ENCODE measurements around the gene NFATC2.

The NFATC2 gene

DNA sequence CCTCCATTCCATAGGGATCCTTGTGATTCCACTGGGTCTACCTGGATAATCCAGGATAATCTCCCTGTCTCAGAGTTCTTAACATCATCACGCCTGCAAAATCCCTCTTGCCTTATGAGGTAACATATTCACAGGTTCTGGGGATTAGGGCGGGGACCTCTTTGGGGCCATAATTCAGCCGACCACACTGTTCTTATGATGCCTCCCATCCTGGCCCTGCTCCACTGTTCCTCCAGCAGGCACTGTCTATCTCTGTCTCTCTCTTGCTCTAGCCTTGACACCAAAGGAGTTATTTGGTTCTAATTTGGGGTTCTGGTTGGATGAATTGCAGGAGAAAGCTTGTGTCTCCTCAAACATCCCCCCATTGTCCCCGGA, 168.1 kb downstream of the NFATC2 start:
- no peak overlapping the region for H3K9ac ChIP-seq (ENCODE audit: low read depth, low read length)
- H3K9me3 ChIP-seq (ENCODE audit: control insufficient read depth, insufficient read depth, low read length) = no peaks in the 10 kb centered on the region
- H3K4me1 ChIP-seq (ENCODE audit: insufficient read depth, low read length) = no peaks in the 10 kb centered on the region
- H3K36me3 ChIP-seq (ENCODE audit: insufficient read depth, low read length) = no peaks in the 10 kb centered on the region

DNA sequence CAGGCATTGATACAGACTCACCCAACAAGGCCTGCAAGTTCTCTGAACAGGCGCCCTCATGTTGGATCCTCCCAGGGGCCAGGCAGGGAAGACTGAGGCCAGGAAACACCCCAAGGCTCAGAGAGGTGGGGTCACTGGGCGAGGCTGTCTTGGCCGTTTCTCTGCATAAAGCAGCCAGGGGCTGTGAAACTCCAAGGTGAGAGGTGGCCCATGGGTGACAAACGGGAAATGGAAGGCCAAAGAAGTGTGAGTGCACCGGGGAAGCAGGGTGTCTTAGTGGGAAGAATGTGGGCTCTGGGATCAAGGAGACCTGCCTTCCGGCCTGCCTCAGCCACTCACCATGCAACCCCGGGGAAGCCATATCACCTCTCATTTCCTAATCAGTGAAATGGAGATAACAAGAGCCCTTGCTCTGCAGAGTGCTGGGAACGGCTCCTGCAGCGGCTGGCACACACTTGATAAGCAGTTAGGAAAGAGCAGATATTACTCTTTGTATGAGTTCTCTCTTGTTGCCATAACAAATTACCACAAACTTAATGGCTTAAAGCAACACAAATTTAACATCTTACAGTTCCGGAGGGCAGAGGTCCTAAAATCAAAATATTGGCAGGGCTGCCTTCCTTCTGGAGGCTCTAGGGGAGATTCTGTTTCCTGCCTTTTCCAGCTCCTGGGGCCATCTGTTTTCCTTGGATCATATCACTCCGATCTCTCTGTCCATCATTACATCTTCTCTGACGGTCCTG, 168.6 kb downstream of the NFATC2 start:
- Histone ChIP-seq H3K36me3 (ENCODE audit: insufficient read depth, low read length) (no peaks in the 10 kb centered on the region), H3K9ac (ENCODE audit: low read depth, low read length) (no peak overlapping the region), H3K9me3 (ENCODE audit: control insufficient read depth, insufficient read depth, low read length) (no peaks in the 10 kb centered on the region), H3K4me1 (ENCODE audit: insufficient read depth, low read length) (no peaks in the 10 kb centered on the region)

DNA sequence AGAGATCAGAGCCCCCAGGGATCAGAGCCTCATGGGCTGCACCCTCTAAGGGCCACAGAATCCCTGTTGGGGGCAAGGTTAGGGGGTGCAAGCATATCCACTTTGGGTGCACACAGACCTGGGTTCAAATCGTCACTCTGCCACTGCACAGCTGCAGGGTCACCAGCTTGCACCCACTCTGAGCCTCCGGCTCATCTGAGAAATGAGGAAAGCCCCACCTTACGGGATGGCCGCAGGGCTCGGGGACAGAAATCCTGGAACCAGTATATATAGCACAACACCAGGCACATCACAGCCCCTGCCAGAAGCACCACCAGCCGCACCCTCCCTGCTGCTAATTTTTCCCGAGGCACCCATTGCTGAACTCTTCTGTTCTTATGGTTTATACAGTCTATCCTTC, 169.6 kb downstream of the NFATC2 start:
- H3K9ac ChIP-seq (ENCODE audit: low read depth, low read length) = no peak overlapping the region
- H3K4me1 ChIP-seq (ENCODE audit: insufficient read depth, low read length) = no peaks in the 10 kb centered on the region
- no peaks in the 10 kb centered on the region for H3K36me3 ChIP-seq (ENCODE audit: insufficient read depth, low read length)
- no peaks in the 10 kb centered on the region for H3K9me3 ChIP-seq (ENCODE audit: control insufficient read depth, insufficient read depth, low read length)

DNA sequence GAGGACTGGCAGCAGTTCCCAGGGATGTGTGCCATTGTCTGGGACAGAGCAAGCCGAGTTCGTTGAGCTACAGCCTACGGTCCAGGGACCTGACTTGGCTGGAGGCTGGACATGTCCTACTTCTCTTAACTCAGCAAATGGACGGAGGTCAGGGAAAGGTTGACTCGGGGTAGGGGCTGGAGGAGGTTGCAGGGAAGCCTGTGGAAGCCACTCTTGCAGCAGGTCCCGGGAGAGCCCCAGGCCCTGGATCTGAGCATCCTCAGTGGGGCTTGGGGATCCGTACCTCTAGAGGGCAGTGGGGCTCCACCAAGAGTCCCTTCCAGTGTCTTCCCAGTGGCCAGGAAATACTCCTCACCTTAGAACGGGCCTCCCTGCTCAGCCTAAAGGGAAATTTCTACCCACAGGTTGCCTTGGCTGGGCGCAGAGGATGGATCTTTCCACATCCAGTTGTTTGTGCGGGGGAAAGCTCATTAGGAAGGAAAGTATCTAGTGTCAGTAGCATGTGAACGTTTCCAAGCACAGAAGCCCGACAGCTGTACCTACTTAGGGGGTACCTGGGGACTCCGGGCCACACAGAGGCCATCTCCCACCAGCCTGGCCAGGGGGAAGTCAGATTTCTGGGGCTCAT, 170.2 kb downstream of the NFATC2 start:
- Histone ChIP-seq H3K4me1 (ENCODE audit: insufficient read depth, low read length) (no peaks in the 10 kb centered on the region), H3K36me3 (ENCODE audit: insufficient read depth, low read length) (no peaks in the 10 kb centered on the region), H3K9ac (ENCODE audit: low read depth, low read length) (no peak overlapping the region), H3K9me3 (ENCODE audit: control insufficient read depth, insufficient read depth, low read length) (no peaks in the 10 kb centered on the region)

DNA sequence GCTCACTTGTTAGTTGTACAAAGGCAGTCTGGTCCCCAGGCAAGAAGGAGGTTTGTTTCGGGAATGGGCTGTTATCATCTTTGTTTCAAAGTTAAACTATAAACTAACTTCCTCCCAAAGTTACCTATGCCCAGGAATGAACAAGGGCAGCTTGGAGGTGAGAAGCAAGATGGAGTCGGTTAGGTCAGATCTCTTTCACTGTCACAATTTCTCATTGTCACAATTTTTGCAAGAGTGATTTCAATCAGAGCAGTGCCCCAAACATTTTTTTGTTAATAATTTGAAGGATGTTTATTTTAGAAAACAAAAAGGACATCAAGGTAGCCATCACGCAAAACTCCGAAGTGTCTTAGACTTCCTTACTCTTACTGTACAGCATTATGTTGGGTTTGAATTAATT, 170.8 kb downstream of the NFATC2 start:
- no peak overlapping the region for H3K9ac ChIP-seq (ENCODE audit: low read depth, low read length)
- no peaks in the 10 kb centered on the region for H3K9me3 ChIP-seq (ENCODE audit: control insufficient read depth, insufficient read depth, low read length)
- 0 out of 2 replicates have a peak, but pooled peaks cover 4% of the 10 kb centered on the region for H3K4me1 ChIP-seq (ENCODE audit: insufficient read depth, low read length)
- no peaks in the 10 kb centered on the region for H3K36me3 ChIP-seq (ENCODE audit: insufficient read depth, low read length)

DNA sequence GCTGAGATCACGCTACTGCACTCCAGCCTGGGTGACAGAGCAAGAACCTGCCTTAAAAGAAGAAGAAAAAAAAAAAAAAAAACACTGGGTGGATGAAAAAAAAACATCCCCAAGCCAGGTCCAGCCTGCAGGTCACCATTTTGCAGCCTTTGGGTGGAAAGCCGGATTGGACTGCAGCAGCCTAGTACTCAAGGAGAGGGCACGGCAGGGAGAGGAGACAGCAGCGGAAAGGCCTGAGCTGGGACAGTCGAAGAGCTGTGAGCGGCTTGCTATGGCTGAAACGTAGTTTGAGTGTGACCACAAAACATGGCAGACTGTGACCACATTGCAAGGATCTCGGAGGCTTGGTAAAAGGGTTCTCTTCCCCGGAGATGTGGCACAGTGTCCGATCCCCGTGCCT, 173.0 kb downstream of the NFATC2 start:
- Histone ChIP-seq H3K36me3 (ENCODE audit: insufficient read depth, low read length) (no peaks in the 10 kb centered on the region), H3K4me1 (ENCODE audit: insufficient read depth, low read length) (peaks cover 7% of the 10 kb centered on the region; the same call in 1 of the 2 replicates), H3K9ac (ENCODE audit: low read depth, low read length) (no peak overlapping the region), H3K9me3 (ENCODE audit: control insufficient read depth, insufficient read depth, low read length) (no peaks in the 10 kb centered on the region)

DNA sequence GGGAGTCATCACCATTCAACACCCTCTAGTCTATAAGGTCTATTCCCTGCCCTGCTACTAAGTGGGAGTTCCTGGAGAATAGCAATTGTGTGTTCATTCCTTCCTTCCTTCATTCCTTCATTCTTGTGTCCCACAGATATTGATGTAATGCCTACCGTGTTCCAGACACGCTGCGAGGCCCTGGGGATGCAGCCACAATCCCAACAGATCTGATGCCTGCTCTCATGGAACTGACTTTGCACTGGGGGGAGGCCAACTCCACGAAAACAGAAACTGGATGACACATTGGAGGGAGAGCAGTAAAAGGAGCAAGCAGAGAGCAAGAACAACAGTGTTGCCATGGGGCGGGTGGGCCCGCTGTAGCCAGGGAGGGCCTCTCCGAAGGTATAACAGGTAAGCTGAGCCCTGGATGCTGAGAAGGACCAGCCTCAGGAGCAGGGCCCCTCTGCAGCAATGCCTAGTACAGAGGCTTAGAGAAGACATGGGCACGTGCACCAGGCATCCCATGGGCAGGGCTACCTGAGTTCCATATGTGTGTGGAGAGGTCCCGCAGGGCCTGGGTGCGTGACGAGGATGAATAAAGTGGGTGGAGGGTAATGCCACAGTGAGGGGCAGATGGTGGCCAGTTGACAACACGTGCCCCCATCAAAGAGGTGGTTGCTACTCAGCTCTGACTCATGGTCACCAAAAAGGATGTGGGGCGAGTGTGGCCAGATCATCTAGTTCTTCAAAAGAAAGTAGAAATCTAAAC, 173.9 kb downstream of the NFATC2 start:
- Histone ChIP-seq H3K4me1 (ENCODE audit: insufficient read depth, low read length) (peaks cover 7% of the 10 kb centered on the region; the same call in 1 of the 2 replicates), H3K9me3 (ENCODE audit: control insufficient read depth, insufficient read depth, low read length) (peaks cover 4% of the 10 kb centered on the region; the same call in 1 of the 2 replicates), H3K9ac (ENCODE audit: low read depth, low read length) (no peak overlapping the region), H3K36me3 (ENCODE audit: insufficient read depth, low read length) (no peaks in the 10 kb centered on the region)

DNA sequence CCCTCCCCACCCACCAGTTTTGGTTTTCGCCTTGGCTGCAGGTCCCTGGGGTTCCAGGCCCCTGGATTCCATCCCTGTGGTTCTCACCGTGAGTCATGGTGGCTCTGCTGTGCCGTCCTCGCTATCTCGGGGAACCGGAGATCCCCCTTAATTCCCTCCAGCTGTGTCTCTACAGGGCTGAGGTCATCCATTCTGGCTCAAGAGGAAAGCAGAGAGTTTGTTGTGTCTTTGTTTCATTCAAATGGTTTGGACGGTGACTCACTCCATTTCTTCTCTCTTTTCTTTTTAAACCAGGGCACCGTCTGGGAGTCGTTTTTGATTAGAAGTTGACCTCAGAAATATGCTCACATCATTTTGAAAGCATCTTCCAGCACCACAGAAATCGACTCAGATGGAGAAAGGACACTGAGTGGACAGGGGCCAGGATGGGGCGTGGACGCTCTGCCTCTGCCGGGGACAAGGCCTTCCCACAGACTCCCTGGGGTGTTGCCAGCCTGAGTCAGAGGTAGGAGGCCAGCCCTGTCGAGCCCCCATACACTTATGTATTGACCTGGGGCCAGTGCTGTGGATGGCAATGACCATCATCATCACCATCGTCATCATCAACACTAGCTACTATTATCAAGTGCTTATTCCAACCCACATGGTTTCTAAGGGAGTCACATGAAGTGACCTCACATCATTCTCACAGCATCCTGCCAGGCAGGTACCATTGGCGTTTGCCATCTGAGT, 176.2 kb downstream of the NFATC2 start:
- Histone ChIP-seq H3K9me3 (ENCODE audit: control insufficient read depth, insufficient read depth, low read length) (peaks cover 4% of the 10 kb centered on the region; the same call in 1 of the 2 replicates), H3K36me3 (ENCODE audit: insufficient read depth, low read length) (no peaks in the 10 kb centered on the region), H3K9ac (ENCODE audit: low read depth, low read length) (no peak overlapping the region), H3K4me1 (ENCODE audit: insufficient read depth, low read length) (peaks cover 7% of the 10 kb centered on the region; the same call in 1 of the 2 replicates)

DNA sequence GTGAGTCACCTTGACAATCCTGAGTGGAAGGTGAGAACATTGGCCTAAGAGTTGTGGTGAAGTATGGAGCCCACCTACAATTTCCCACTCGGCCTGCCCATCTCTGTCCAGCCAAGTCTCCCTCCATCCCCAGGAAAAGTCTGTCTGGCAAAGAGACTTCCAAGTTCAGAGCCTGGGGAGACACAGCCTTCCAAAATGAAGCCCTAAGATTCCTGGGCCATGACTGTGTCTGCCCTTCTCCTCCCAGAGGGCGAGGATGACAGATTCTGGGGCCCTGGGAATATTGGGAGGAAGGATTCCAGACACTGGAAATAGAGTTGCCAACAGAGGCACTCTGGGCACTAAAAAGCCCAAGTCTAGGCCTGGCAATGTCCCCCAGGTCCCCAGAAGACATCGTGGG, 176.8 kb downstream of the NFATC2 start:
- Histone ChIP-seq H3K9ac (ENCODE audit: low read depth, low read length) (no peak overlapping the region), H3K36me3 (ENCODE audit: insufficient read depth, low read length) (no peaks in the 10 kb centered on the region), H3K9me3 (ENCODE audit: control insufficient read depth, insufficient read depth, low read length) (peaks cover 4% of the 10 kb centered on the region; the same call in 1 of the 2 replicates), H3K4me1 (ENCODE audit: insufficient read depth, low read length) (peaks cover 7% of the 10 kb centered on the region; the same call in 1 of the 2 replicates)

DNA sequence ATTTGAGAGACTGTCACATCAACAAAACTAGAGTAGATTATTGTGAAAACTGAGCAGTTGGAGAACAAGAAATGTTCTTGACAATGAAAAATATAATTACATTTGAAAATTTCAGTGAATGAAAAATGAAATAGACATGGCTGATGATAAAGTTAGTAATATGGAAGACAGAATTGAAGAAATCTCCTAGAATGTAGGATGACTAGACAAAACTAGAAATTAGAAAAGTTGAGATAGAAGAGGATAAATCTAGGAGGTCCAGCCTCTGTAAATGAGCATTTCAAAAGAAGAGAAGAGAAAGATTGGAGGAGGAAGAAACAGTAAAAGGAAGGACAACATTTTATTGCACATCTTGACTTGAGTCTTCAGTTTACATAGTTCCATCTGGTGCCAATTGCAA, 178.7 kb downstream of the NFATC2 start:
- Histone ChIP-seq H3K9me3 (ENCODE audit: control insufficient read depth, insufficient read depth, low read length) (peaks cover 4% of the 10 kb centered on the region; the same call in 1 of the 2 replicates), H3K9ac (ENCODE audit: low read depth, low read length) (no peak overlapping the region), H3K4me1 (ENCODE audit: insufficient read depth, low read length) (peaks cover 7% of the 10 kb centered on the region; the same call in 1 of the 2 replicates), H3K36me3 (ENCODE audit: insufficient read depth, low read length) (no peaks in the 10 kb centered on the region)

DNA sequence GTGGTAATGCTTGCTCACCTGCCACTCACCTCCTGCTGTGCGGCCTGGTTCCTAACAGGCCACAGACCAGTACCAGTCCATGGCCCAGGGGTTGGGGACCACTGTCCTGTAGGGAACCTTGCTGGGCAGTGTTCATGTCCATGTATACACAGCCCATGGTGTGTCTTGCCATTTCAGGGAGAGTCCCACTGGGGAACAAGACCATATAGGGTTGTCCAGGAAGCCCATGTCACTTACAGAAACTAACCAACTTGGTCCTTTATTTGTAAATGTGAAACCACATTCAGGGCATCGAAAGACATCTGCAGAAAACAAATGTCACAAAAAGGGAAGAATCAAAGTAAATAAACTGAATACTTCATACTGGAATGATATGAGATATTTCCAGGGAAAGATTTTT, 179.1 kb downstream of the NFATC2 start:
- Histone ChIP-seq H3K9ac (ENCODE audit: low read depth, low read length) (no peak overlapping the region), H3K4me1 (ENCODE audit: insufficient read depth, low read length) (peaks cover 7% of the 10 kb centered on the region; the same call in 1 of the 2 replicates), H3K36me3 (ENCODE audit: insufficient read depth, low read length) (no peaks in the 10 kb centered on the region), H3K9me3 (ENCODE audit: control insufficient read depth, insufficient read depth, low read length) (peaks cover 4% of the 10 kb centered on the region; the same call in 1 of the 2 replicates)

DNA sequence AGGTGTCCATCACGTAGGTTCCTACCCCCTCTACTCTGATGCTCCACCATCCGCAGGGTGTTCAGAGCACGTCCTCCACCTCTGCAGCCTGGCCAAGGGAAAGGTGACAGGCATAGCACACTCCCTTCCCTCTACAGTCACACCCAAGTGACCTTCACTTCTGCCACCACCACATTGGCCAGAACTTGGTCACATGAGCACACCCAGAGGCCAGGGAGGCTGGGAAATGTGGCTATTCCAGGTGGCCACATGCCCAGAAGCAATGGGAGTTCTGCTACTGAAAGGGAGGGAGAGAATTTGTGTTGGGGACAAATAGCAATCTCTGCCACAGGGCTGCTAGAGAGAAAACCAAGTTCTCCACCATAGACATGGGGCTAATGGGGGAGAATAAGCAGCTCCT, 180.3 kb downstream of the NFATC2 start:
- H3K4me1 ChIP-seq (ENCODE audit: insufficient read depth, low read length) = peaks cover 7% of the 10 kb centered on the region; the same call in 1 of the 2 replicates
- no peaks in the 10 kb centered on the region for H3K36me3 ChIP-seq (ENCODE audit: insufficient read depth, low read length)
- H3K9ac ChIP-seq (ENCODE audit: low read depth, low read length) = no peak overlapping the region
- peaks cover 4% of the 10 kb centered on the region; the same call in 1 of the 2 replicates for H3K9me3 ChIP-seq (ENCODE audit: control insufficient read depth, insufficient read depth, low read length)

DNA sequence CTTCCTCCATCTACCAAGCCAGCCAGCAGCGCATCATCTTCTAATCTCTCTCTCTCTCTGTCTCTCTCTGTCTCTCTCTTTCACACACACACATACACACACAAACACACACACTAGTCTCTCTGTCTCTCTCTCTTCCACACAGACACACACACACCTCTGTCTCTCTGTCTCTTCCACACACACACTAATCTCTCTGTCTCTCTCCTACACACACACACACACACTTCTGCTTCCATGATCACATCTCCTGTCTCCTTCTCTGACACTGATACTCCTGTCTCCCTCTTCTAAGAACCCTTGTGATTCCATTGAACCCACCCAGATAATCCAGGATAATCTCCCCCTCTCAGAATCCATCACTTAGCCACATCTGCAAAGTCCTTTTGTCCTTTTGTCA, 181.3 kb downstream of the NFATC2 start:
- Histone ChIP-seq H3K9ac (ENCODE audit: low read depth, low read length) (no peak overlapping the region), H3K36me3 (ENCODE audit: insufficient read depth, low read length) (no peaks in the 10 kb centered on the region), H3K9me3 (ENCODE audit: control insufficient read depth, insufficient read depth, low read length) (peaks cover 4% of the 10 kb centered on the region; the same call in 1 of the 2 replicates), H3K4me1 (ENCODE audit: insufficient read depth, low read length) (no peaks in the 10 kb centered on the region; the same call in 1 of the 2 replicates)
